WTC11 (cell line): ENCODE results near the gene TPX2. TPM values are rescaled to one million over a fixed set of nuclear protein-coding genes. Genes with fewer than 3 reads are reported as not detected.

Source experiments
- ATAC-seq: fragments of 200-7000 bp; cut with Tn5 transposase; 2 replicates; pipeline ENCODE4 v1.10.0; 2021; ENCODE audit warnings: mild to moderate bottlenecking, moderate library complexity
- CTCF ChIA-PET: fragments of 300-600 bp; sonication (Branson Sonifier 250); formaldehyde crosslinking; loops from one replicate; lab custom pipeline; 2021; ENCODE audit warnings: antibody characterized with exemption; lab: Charles Lee
- POLR2A ChIA-PET: fragments of 350-600 bp; sonication (Branson Sonifier 250); formaldehyde crosslinking; loops from one replicate; lab custom pipeline; 2021; ENCODE audit warnings: antibody characterized with exemption; lab: Charles Lee
- DNase-seq: peaks from one replicate; pipeline ENCODE4 v3.0.0; 2021; ENCODE audit warnings: low spot score
- H3K27ac Mint-ChIP-seq: 2 replicates; pipeline ENCODE4 v1.8.0; 2021; ENCODE audit warnings: mixed read lengths
- H3K27me3 Mint-ChIP-seq: 2 replicates; pipeline ENCODE4 v1.8.0; 2021; ENCODE audit warnings: low read depth, mild to moderate bottlenecking, moderate library complexity, mixed read lengths
- H3K36me3 Mint-ChIP-seq: 2 replicates; pipeline ENCODE4 v1.8.0; 2021; ENCODE audit warnings: mixed read lengths
- H3K4me1 Mint-ChIP-seq: 2 replicates; pipeline ENCODE4 v1.8.0; 2022; ENCODE audit warnings: mixed read lengths
- H3K4me3 Mint-ChIP-seq: 2 replicates; pipeline ENCODE4 v1.8.0; 2021; ENCODE audit warnings: mild to moderate bottlenecking, moderate library complexity, mixed read lengths
- H3K9me3 Mint-ChIP-seq: 2 replicates; pipeline ENCODE4 v1.8.0; 2021; ENCODE audit warnings: mixed read lengths
- CBFB ChIP-seq: sonication (generic); formaldehyde crosslinking; IDR thresholded peaks from 2 replicates; pipeline ENCODE4 v1.8.1; 2022; ENCODE audit warnings: mild to moderate bottlenecking, low read depth, missing genetic modification reagents
- CREM ChIP-seq: sonication (generic); formaldehyde crosslinking; IDR thresholded peaks from 2 replicates; pipeline ENCODE4 v1.8.1; 2022; ENCODE audit warnings: mild to moderate bottlenecking, missing genetic modification reagents, moderate library complexity
- EMX1 ChIP-seq: fragments of 250-450 bp; sonication (Bioruptor Pico); IDR thresholded peaks from 2 replicates; pipeline ENCODE4 v1.8.0; 2021; ENCODE audit warnings: mild to moderate bottlenecking
- ESRRA ChIP-seq: sonication (generic); formaldehyde crosslinking; IDR thresholded peaks from 2 replicates; pipeline ENCODE4 v1.8.1; 2022; ENCODE audit warnings: mild to moderate bottlenecking, missing genetic modification reagents, borderline replicate concordance
- ETV6 ChIP-seq: sonication (generic); formaldehyde crosslinking; IDR thresholded peaks from 2 replicates; pipeline ENCODE4 v1.8.1; 2022; ENCODE audit warnings: mild to moderate bottlenecking, missing genetic modification reagents
- FOXK1 ChIP-seq: sonication (generic); formaldehyde crosslinking; IDR thresholded peaks from 2 replicates; pipeline ENCODE4 v1.8.0; 2022; ENCODE audit warnings: mild to moderate bottlenecking, moderate library complexity, missing genetic modification reagents
- GABPB1 ChIP-seq: sonication (generic); formaldehyde crosslinking; IDR thresholded peaks from 2 replicates; pipeline ENCODE4 v1.8.1; 2023; ENCODE audit warnings: mild to moderate bottlenecking, missing genetic modification reagents
- GRHL2 ChIP-seq: fragments of 250-450 bp; sonication (Bioruptor Pico); IDR thresholded peaks from 2 replicates; pipeline ENCODE4 v1.8.0; 2022; ENCODE audit warnings: mild to moderate bottlenecking, moderate library complexity; ENCODE audit not compliant: insufficient replicate concordance, severe bottlenecking
- GTF2I ChIP-seq: fragments of 250-450 bp; sonication (Bioruptor Pico); conservative IDR thresholded peaks from 2 replicates; pipeline ENCODE4 v1.4.0; 2021; ENCODE audit warnings: mild to moderate bottlenecking
- IRF2 ChIP-seq: sonication (generic); formaldehyde crosslinking; IDR thresholded peaks from 2 replicates; pipeline ENCODE4 v1.8.0; 2022; ENCODE audit warnings: low read depth, missing genetic modification reagents, borderline replicate concordance
- JUN ChIP-seq: sonication (generic); formaldehyde crosslinking; IDR thresholded peaks from 2 replicates; pipeline ENCODE4 v1.8.0; 2023; ENCODE audit warnings: mild to moderate bottlenecking, missing genetic modification reagents
- NFE2L1 ChIP-seq: sonication (generic); formaldehyde crosslinking; IDR thresholded peaks from 2 replicates; pipeline ENCODE4 v1.8.1; 2023; ENCODE audit warnings: missing genetic modification reagents
- PRRX2 ChIP-seq: fragments of 250-450 bp; sonication (Bioruptor Pico); IDR thresholded peaks from 2 replicates; pipeline ENCODE4 v1.8.0; 2021; ENCODE audit warnings: mild to moderate bottlenecking
- STAT6 ChIP-seq: sonication (generic); formaldehyde crosslinking; conservative IDR thresholded peaks from 2 replicates; pipeline ENCODE4 v1.8.1; 2023; ENCODE audit warnings: mild to moderate bottlenecking, low read depth, missing genetic modification reagents, moderate library complexity
- TCF7 ChIP-seq: sonication (generic); formaldehyde crosslinking; IDR thresholded peaks from 2 replicates; pipeline ENCODE4 v1.8.0; 2022; ENCODE audit warnings: mild to moderate bottlenecking, low read depth, missing genetic modification reagents, moderate library complexity
- TP53 ChIP-seq: sonication (generic); formaldehyde crosslinking; IDR thresholded peaks from 2 replicates; pipeline ENCODE4 v1.8.1; 2023; ENCODE audit warnings: mild to moderate bottlenecking, missing genetic modification reagents
- ZNF263 ChIP-seq: sonication (generic); formaldehyde crosslinking; IDR thresholded peaks from 2 replicates; pipeline ENCODE4 v1.8.1; 2022; ENCODE audit warnings: low read depth, mild to moderate bottlenecking, moderate library complexity, missing genetic modification reagents
- ZNF423 ChIP-seq: fragments of 250-450 bp; sonication (Bioruptor Pico); IDR thresholded peaks from 2 replicates; pipeline ENCODE4 v2.1.2; 2022; ENCODE audit warnings: mild to moderate bottlenecking, moderate library complexity
- total RNA-seq: library from RNA; stranded (reverse); gene quantifications from 3 replicates; pipeline ENCODE4 v1.2.3, GENCODE V29; 2021
- TF ChIP-seq, protein P1 (sequence below): sonication (generic); formaldehyde crosslinking; IDR thresholded peaks from 2 replicates; pipeline ENCODE4 v1.8.1; 2022; ENCODE audit warnings: mild to moderate bottlenecking, moderate library complexity, missing genetic modification reagents
- TF ChIP-seq, protein P2 (sequence below): fragments of 200-600 bp; IDR thresholded peaks from 2 replicates; pipeline ENCODE4 v1.8.0; 2022; ENCODE audit warnings: antibody characterized with exemption
- TF ChIP-seq, protein P3 (sequence below): fragments of 250-450 bp; sonication (Bioruptor Pico); IDR thresholded peaks from 2 replicates; pipeline ENCODE4 v1.9.0; 2021; ENCODE audit warnings: mild to moderate bottlenecking
- TF ChIP-seq, protein P4 (sequence below): sonication (generic); formaldehyde crosslinking; IDR thresholded peaks from 2 replicates; pipeline ENCODE4 v1.8.0; 2022; ENCODE audit warnings: mild to moderate bottlenecking, missing genetic modification reagents
- TF ChIP-seq, protein P5 (sequence below): fragments of 250-450 bp; sonication (Bioruptor Pico); conservative IDR thresholded peaks from 2 replicates; pipeline ENCODE4 v1.9.0; 2021; ENCODE audit warnings: mild to moderate bottlenecking

The TPX2 gene
- total RNA-seq, 1 experiment from 2014 or later, result 123 TPM

- ChIA-PET POLR2A (interaction anchor here (0.5 kb wide), 1 partner anchor 664 kb away, joined by 4 read pairs; no protein-coding TSS in a partner anchor), CTCF (no interaction called here)
- Mint-ChIP-seq H3K27me3 (no peaks in the 10 kb centered on the region), H3K9me3 (no peaks in the 10 kb centered on the region), H3K36me3 (peaks cover 87% of the 10 kb centered on the region), H3K4me1 (no peaks in the 10 kb centered on the region), H3K4me3 (no peak overlapping the region), H3K27ac (no peak overlapping the region)
- ATAC-seq, result no peak
- TF ChIP-seq, protein P1, sequence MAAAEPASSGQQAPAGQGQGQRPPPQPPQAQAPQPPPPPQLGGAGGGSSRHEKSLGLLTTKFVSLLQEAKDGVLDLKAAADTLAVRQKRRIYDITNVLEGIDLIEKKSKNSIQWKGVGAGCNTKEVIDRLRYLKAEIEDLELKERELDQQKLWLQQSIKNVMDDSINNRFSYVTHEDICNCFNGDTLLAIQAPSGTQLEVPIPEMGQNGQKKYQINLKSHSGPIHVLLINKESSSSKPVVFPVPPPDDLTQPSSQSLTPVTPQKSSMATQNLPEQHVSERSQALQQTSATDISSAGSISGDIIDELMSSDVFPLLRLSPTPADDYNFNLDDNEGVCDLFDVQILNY (CRISPR knock-in tag), result no peak
- TF ChIP-seq GRHL2 (CRISPR knock-in tag) (no peak), ZNF263 (CRISPR knock-in tag) (no peak), EMX1 (CRISPR knock-in tag) (no peak), NFE2L1 (CRISPR knock-in tag) (no peak), FOXK1 (no peak), ETV6 (no peak), IRF2 (CRISPR knock-in tag) (no peak), CBFB (no peak), CREM (CRISPR knock-in tag) (no peak), JUN (CRISPR knock-in tag) (no peak), TP53 (CRISPR knock-in tag) (no peak), PRRX2 (no peak), STAT6 (CRISPR knock-in tag) (no peak), GTF2I (CRISPR knock-in tag) (no peak)
- TF ChIP-seq, protein P2, sequence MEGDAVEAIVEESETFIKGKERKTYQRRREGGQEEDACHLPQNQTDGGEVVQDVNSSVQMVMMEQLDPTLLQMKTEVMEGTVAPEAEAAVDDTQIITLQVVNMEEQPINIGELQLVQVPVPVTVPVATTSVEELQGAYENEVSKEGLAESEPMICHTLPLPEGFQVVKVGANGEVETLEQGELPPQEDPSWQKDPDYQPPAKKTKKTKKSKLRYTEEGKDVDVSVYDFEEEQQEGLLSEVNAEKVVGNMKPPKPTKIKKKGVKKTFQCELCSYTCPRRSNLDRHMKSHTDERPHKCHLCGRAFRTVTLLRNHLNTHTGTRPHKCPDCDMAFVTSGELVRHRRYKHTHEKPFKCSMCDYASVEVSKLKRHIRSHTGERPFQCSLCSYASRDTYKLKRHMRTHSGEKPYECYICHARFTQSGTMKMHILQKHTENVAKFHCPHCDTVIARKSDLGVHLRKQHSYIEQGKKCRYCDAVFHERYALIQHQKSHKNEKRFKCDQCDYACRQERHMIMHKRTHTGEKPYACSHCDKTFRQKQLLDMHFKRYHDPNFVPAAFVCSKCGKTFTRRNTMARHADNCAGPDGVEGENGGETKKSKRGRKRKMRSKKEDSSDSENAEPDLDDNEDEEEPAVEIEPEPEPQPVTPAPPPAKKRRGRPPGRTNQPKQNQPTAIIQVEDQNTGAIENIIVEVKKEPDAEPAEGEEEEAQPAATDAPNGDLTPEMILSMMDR, result no peak
- TF ChIP-seq, protein P3, sequence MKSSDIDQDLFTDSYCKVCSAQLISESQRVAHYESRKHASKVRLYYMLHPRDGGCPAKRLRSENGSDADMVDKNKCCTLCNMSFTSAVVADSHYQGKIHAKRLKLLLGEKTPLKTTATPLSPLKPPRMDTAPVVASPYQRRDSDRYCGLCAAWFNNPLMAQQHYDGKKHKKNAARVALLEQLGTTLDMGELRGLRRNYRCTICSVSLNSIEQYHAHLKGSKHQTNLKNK (CRISPR knock-in tag), result no peak
- no peak for DNase-seq
These were observed 58.3 kb downstream of the TPX2 start for GRCh38 chr20:31797364-31797763.

GRCh38 chr20:31801508-31801907 lies 62.4 kb downstream of the TPX2 start:
- no peak for ATAC-seq
- CTCF ChIA-PET, result interaction anchor here (0.8 kb wide), 1 partner anchor 140 kb away, joined by 3 read pairs; no protein-coding TSS in a partner anchor
- H3K4me1 Mint-ChIP-seq, result no peaks in the 10 kb centered on the region

More at GRCh38 chr20:31801508-31801907, 62.4 kb downstream of the TPX2 start:
- Mint-ChIP-seq H3K4me3 (no peak overlapping the region), H3K9me3 (no peaks in the 10 kb centered on the region), H3K27ac (no peak overlapping the region), H3K27me3 (no peaks in the 10 kb centered on the region), H3K36me3 (peaks cover 66% of the 10 kb centered on the region)
- no peak for TF ChIP-seq ZNF423 (CRISPR knock-in tag)
- TF ChIP-seq PRRX2, result no peak
- TF ChIP-seq, protein P4, sequence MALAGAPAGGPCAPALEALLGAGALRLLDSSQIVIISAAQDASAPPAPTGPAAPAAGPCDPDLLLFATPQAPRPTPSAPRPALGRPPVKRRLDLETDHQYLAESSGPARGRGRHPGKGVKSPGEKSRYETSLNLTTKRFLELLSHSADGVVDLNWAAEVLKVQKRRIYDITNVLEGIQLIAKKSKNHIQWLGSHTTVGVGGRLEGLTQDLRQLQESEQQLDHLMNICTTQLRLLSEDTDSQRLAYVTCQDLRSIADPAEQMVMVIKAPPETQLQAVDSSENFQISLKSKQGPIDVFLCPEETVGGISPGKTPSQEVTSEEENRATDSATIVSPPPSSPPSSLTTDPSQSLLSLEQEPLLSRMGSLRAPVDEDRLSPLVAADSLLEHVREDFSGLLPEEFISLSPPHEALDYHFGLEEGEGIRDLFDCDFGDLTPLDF (CRISPR knock-in tag), result no peak
- no peak for TF ChIP-seq GABPB1 (CRISPR knock-in tag)
- no peak for TF ChIP-seq ESRRA
- no peak for TF ChIP-seq TCF7 (CRISPR knock-in tag)
- TF ChIP-seq, protein P5, sequence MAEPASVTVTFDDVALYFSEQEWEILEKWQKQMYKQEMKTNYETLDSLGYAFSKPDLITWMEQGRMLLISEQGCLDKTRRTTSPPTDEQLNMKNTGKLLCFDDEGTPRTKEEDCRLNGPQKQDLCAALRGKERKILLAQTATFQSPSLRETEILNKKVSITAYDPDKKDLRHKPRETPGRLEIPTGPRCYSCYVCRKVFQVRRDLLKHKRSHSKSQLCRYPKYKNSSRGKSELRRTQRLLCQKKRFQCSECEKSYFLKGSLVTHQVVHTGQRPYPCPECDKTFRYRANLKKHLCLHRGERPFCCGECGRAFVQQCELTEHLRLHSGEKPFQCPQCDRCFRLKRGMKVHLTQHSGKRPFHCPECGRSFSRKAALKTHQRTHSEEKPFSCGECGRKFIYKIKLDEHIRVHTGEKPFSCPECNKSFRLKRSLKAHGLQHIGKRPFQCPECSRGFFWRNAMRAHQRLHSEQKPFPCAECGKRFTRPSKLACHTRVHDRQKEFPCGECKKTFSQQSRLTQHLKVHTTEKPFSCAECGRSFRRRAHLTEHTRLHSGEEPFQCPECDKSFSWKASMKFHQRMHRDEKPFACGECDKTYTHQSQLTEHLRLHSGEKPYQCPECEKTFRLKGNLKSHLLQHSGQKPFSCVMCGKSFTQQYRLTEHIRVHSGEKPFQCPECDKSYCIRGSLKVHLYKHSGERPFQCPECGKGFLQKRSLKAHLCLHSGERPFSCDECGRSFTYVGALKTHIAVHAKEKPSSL (CRISPR knock-in tag), result no peak
- POLR2A ChIA-PET, result no interaction called here
- no peak for DNase-seq
